ENCODE results near the gene MRGPRD.

- no peak for TF ChIP-seq SMAD4 (CRISPR knock-in tag; IDR thresholded peaks at IDR 0.05)
- TF ChIP-seq CTCF (IDR thresholded peaks at IDR 0.05) = no peak
- TF ChIP-seq SMAD3 (CRISPR knock-in tag; IDR thresholded peaks at IDR 0.05; ENCODE audit: borderline replicate concordance) = no peak
- TF ChIP-seq USF2 (CRISPR knock-in tag; IDR thresholded peaks at IDR 0.05) = no peak
- TF ChIP-seq ZNF263 (CRISPR knock-in tag; IDR thresholded peaks at IDR 0.05; ENCODE audit: low read depth) = no peak
- no peak for TF ChIP-seq ZBTB21 (CRISPR knock-in tag; IDR thresholded peaks at IDR 0.05; ENCODE audit: borderline replicate concordance)
- TF ChIP-seq TEAD4 (CRISPR knock-in tag; IDR thresholded peaks at IDR 0.05) = no peak
- TF ChIP-seq PRDM15 (CRISPR knock-in tag; IDR thresholded peaks at IDR 0.05) = no peak
- TF ChIP-seq ZNF281 (CRISPR knock-in tag; IDR thresholded peaks at IDR 0.05) = no peak
- no peak for TF ChIP-seq CDX4 (CRISPR knock-in tag; IDR thresholded peaks at IDR 0.05; ENCODE audit: borderline replicate concordance)
- no peak for TF ChIP-seq AFF4 (CRISPR knock-in tag; IDR thresholded peaks at IDR 0.05; ENCODE audit: borderline replicate concordance)
These were observed 4.7 kb downstream of the MRGPRD start for GRCh38 chr11:68976095-68976494.

Data from WTC11 (cell line).